Putamen (tissue), 1 donor: ENCODE data around the gene RAB41.
"Not testable (repeated sequence)": the region's sequence is repeated elsewhere in the genome, so short reads cannot be mapped to it uniquely, and the experiment has no call there.

ENCODE experiments used
- DNase-seq: peaks from one replicate; pipeline ENCODE4 v3.0.0-alpha.2; 2016; ENCODE audit warnings: low spot score

RAB41 gene

DNA sequence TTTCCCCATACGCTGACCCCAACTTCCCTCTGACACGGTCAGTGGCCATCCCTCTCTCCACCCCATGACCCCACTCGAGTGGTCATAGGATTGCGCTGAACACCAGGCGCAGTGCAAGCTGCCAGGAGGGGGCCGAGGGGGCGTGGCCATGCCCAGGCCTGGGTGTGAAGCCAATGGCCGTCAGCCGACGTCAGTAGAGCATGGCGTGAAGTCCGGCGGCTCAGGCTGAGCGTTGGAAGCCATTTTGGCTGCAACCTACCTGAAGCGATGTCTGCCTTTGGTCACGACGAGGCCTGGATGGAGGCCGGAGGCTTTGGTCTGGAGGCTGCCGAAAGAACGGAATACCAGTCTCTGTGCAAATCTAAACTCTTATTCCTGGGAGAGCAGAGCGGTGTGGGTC lies at the start of gene RAB41:
Gene RAB41, plus strand, starts transcription at position 222 of the 400 bp plus-strand sequence. Its CDS starts 46 bp downstream, at position 268.
- DNase-seq = no peak

DNA sequence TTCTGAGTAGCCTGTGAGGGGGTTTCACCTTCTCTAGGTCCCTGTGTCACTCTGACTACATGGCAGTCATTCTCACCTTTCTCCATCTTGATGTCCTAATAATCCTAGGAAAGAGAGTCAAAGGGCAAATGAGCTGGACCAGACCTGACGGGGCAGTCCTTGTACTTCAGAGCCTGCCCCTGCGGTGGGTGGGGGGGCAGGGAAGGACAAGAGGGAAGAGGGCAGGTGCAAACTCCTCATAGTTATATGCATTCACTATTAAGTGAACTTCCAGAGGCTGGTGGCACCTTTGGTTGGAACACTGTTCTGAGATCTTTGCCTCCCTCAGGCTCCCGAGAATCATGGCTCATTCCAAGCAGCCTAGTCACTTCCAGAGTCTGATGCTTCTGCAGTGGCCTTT lies 47.6 kb upstream of the RAB41 start, which contains the start of gene AWAT1:
Gene AWAT1, plus strand, starts transcription at position 301 of the 400 bp plus-strand sequence. Its CDS starts 41 bp downstream, at position 342.
- no peak for DNase-seq

DNA sequence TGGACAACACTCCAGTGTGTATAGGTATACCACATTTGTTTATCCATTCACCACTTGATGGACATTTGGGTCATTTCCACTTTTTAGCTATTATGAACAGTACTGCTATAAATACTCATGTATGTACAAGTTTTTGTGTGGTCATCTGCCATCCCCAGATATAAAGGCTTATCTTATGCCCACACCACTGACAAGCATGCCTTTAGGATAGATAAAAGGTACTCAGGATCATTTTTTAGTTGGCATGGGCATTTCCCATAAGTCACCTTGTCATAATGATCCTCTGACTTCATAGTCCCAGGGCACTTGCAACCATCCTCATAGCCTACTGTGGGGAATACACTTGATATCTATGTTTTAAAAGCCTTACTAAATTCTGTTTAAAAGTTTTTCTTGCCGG lies 41.2 kb upstream of the RAB41 start:
- DNase-seq = no peak

- DNase-seq = no peak
These were observed 40.5 kb upstream of the RAB41 start for GRCh38 chrX:70241501-70241900.

- not testable (repeated sequence) for DNase-seq
These were observed 38.4 kb upstream of the RAB41 start for GRCh38 chrX:70243601-70244000.

DNA sequence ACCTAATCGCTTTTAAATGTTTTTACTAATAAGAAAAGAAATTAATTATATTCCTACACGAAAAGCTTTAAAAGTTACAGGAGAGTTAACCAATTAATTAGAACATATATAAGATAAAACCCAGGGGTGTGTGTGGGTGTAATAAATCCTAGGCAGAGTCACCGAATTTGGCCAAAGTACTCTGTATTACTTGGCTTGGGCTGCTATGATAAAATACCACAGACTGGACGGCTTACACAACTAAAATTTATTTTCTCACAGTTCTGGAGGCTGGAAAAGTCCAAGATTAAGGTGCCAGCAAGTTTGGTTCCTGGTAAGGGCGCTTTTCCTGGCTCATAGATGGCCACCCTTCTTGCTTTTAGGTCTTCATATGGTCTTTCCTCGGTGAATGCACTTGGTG lies 37.1 kb upstream of the RAB41 start:
- DNase-seq = no peak

- no peak for DNase-seq
These were observed 34.7 kb upstream of the RAB41 start for GRCh38 chrX:70247252-70247651.

DNA sequence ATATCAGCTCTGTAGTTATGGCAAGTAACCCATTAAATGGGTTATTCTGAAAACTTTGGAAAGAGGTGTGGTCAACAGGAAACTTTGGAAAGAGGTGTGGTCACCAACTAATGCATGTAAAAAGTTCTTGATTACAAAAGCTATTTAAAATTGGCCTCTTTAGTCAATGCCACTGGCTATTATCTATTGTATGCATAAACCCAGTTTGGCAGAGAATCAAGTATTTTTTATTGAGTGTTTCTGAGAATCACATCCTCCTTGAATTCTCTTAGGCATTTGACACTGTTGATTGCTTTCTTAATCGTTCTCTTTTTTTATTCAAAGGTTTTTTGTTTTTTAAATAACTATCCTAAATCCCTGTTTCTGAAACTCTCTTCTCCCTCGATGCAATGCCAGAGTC lies 29.5 kb upstream of the RAB41 start:
- no peak for DNase-seq

DNA sequence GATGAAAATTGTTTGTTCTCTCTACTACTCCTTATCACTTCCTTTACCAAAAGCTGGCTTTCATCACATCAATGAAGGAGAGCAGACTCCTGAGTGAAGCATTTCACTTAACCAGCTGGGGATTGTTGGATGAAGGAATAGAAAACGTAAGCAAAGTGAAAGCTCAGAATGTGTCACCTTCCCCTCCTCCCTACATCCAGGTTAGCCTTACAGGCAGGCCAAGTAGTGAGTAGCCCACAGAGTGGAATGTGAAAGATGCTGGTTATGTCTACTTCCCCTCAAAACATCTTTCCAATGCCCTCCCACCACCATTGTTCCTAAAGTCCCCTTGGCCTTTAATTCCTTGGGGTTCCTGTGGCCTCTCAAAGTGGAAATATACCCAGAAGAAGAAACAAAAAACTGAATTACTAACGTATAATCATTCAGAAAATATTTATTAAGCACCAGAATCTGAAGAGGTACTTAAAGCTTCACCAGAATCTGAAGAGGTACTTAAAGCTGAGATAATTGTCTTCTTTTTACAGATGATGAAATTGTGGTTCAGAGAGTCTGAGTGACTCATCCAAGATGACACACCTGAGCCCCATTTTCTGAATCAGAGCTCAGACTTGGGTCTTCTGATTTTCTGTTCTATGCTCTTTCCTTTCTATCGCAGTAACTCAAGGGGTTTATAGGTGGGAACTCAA lies 28.5 kb upstream of the RAB41 start:
- DNase-seq = no peak

DNA sequence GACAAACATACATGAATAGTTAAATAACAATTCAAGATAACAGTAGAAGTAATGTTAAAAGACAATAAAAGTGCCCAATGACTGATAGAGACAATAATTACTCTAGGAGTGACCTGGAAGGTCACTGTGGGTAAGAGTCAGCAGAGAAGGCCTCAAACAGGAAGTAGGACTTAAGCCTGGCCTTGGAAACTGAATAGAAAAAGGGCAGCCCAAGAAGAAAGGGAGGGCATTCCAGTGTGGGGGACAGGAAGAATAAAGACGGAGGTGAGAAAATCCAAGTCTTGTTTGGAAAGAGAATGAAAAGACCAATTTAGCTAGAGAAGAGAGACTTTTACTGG lies 27.9 kb upstream of the RAB41 start:
- DNase-seq = no peak

GRCh38 chrX:70254909-70255308 lies 27.1 kb upstream of the RAB41 start:
- DNase-seq = no peak

- no peak for DNase-seq
These were observed 26.5 kb upstream of the RAB41 start for GRCh38 chrX:70255452-70255851.

- DNase-seq = no peak
These were observed 24.3 kb upstream of the RAB41 start for GRCh38 chrX:70257423-70258288.

DNA sequence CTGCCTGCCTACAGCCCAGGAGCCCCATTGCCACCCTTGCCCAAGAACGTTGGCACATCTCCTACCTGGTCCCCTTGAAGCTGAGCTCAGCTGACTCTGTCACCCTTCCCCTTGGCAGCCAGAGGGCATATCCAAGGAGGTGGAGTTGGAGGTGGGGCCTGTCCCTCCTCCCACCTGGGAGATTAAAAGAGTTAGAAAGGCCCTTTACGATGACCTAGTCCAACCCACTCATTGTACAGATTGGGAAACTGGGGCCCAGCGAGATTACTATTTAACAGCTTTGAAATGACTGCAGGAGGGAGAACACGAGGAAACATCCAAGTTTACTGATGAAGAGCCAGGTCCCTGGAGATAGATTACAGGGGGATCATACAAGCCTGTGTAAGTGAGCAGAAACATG lies 21.9 kb upstream of the RAB41 start, which contains the start of gene P2RY4:
Gene P2RY4, minus strand, starts transcription at position 101 of the 400 bp plus-strand sequence. CDS start 580 bp downstream, outside the sequence.
- DNase-seq = no peak

DNA sequence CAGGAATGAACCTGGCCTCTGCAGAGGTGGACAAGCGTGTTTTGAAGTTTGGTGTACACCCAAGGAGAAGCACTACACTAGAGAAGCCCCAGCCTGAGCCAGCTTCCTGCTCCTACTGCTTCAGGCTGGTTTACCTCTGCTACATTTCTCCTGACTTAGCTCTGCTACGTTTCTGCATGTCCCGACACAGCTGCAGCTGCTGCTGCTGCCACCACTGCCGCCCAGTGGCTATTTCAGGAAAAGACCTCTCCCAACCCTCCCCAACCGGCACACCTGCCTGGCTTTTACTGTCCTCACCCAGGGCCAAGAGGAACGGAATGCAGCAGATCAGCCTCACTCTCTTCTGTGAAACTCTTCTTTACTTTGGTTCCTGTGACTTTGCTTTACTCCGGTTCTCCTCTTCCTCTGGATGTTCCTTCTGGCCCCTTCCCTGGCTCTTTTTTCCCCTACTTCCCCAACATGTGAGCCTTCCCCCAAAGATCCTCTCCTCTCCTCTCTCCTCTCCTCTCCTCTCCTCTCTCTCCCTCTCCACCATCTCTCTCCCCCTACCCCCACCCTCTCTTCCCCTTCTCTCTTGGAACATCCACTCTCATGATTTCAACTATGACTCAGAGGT lies 18.9 kb upstream of the RAB41 start:
- DNase-seq = no peak

DNA sequence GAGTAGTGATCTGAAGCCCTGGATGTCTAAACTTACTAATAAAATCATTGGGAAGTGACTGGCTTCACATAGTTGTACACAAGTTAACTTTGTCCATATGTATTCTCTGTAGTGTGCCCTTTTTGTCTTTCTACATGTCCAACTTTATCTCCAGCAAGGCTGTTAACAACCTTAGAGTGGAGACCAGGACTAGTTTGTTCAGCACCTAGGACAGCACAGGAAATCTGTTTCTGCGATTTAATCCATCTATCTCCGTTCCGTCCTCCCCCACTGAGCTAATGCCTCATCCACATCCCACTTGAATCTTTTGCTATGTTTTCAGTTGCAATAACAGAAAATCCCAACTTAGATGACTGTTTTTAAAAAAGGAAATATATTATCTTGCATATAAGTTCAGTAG lies 17.2 kb upstream of the RAB41 start:
- DNase-seq = no peak

GRCh38 chrX:70268034-70268433 lies 13.9 kb upstream of the RAB41 start, which contains the start of gene ARR3:
Gene ARR3, plus strand, starts transcription at chrX:70268334. Its CDS starts 1,052 bp downstream, at chrX:70269386.
- no peak for DNase-seq

- not testable (repeated sequence) for DNase-seq
These were observed 7.9 kb upstream of the RAB41 start for GRCh38 chrX:70274029-70274428.

DNA sequence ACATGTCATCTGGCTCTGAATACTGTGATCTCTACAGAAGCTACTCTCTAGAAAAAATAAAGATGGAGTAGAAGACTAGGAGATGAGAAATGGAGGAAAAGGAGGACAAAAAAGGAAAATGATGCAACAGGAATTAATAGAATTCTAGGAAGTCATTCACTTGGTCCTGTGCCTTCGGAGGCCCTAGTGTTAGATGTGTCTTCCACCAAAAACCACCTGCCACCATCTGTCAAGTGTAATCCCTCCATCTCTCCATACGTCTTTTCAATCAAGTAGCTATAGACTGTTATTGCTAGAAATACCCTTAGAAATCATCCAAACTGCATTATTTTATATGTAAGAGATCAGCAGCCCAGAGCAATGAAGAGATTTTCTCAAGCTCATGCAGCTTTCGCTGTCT lies 2.9 kb upstream of the RAB41 start:
- no peak for DNase-seq

GRCh38 chrX:70280573-70280972 lies 1.4 kb upstream of the RAB41 start:
- DNase-seq = no peak

- DNase-seq = no peak
These were observed 7.3 kb downstream of the RAB41 start for GRCh38 chrX:70289168-70289792.
